Measurements from ENCODE around the gene SOD2. TPM values are rescaled to one million over a fixed set of nuclear protein-coding genes. Genes with fewer than 3 reads are reported as not detected.

Gene SOD2
- total RNA-seq, 2 experiments from 2014 or later = 36.4 to 49.2 TPM

DNA sequence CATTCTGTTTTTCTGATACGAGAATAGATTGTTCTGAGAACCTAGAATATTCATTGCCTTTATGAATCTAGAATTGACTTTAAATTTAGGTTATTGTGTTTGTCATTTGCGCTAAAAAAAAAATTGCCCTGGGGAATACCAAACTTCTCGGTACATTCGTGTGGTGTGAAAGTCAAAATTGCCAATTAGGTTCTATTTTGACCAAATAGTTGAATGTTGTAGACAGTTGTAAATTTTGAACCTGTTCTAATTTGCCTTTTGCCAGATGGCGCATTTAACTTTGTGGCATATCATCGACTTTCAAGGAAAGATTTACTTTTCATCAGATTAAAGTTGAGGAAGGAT is 37.3 kb upstream of the SOD2 start:
- H3K79me2 ChIP-seq (ENCODE audit: insufficient read depth, low read depth, low read length) = peaks cover 92% of the 10 kb centered on the region
- H3K9me3 ChIP-seq (ENCODE audit: low read length) = no peaks in the 10 kb centered on the region
- peak overlapping the region; percentile 86 for H3K4me2 ChIP-seq (ENCODE audit: low read length)
- TF ChIP-seq CTCF (conservative IDR thresholded peaks at IDR 0.05; ENCODE audit: low read length) (no peak), EZH2phosphoT487 (IDR thresholded peaks at IDR 0.05; ENCODE audit: borderline replicate concordance, low read depth, low read length) (no peak)
- intact Hi-C loops (cut with micrococcal nuclease; ENCODE audit: unreplicated experiment) = no loop called here
- H3K9me2 ChIP-seq (ENCODE audit: insufficient read depth, low read length) = no peaks in the 10 kb centered on the region
- BruUV-seq (replicated peaks) = no TSS peak
- peak overlapping the region; percentile 91 for H3K4me3 ChIP-seq (ENCODE audit: low read depth, low read length, poor library complexity, severe bottlenecking)
- peaks cover 44% of the 10 kb centered on the region for H3K4me1 ChIP-seq (ENCODE audit: insufficient read depth, low read length, poor library complexity, severe bottlenecking)
- peaks cover 51% of the 10 kb centered on the region for H4K20me1 ChIP-seq (ENCODE audit: insufficient read depth, low read length)
- CTCF ChIA-PET (ENCODE audit: unreplicated experiment) = interaction anchor here (0.6 kb wide), 1 partner anchor 1803 kb away, joined by 3 read pairs; no protein-coding TSS in a partner anchor
- H2AFZ ChIP-seq (ENCODE audit: low read length) = no peak overlapping the region
- POLR2A ChIA-PET = interaction anchor here (0.7 to 4.9 kb wide), 4 partner anchors 7 to 60 kb away, joined by 3 to 48 read pairs (median 11); partner anchors contain the start of genes MRPL18 and TCP1
- no peak overlapping the region for H3K27ac ChIP-seq (ENCODE audit: low read depth, low read length, poor library complexity, severe bottlenecking)
- H3K36me3 ChIP-seq (ENCODE audit: insufficient read depth, low read length) = peaks cover 67% of the 10 kb centered on the region
- no peak for DNase-seq (ENCODE audit: low spot score)

GRCh38 chr6:159729598-159730331 is 36.7 kb upstream of the SOD2 start:
- Histone ChIP-seq H3K9me2 (ENCODE audit: insufficient read depth, low read length) (no peaks in the 10 kb centered on the region), H2AFZ (ENCODE audit: low read length) (no peak overlapping the region), H3K79me2 (ENCODE audit: insufficient read depth, low read depth, low read length) (peaks cover 92% of the 10 kb centered on the region), H3K9me3 (ENCODE audit: low read length) (no peaks in the 10 kb centered on the region), H3K27ac (ENCODE audit: low read depth, low read length, poor library complexity, severe bottlenecking) (peak overlapping the region; percentile 3), H3K36me3 (ENCODE audit: insufficient read depth, low read length) (peaks cover 66% of the 10 kb centered on the region), H3K4me2 (ENCODE audit: low read length) (peak overlapping the region; percentile 86), H3K4me3 (ENCODE audit: low read depth, low read length, poor library complexity, severe bottlenecking) (peak overlapping the region; percentile 91), H3K4me1 (ENCODE audit: insufficient read depth, low read length, poor library complexity, severe bottlenecking) (peaks cover 44% of the 10 kb centered on the region), H4K20me1 (ENCODE audit: insufficient read depth, low read length) (peaks cover 47% of the 10 kb centered on the region)
- no peak for TF ChIP-seq EZH2phosphoT487 (IDR thresholded peaks at IDR 0.05; ENCODE audit: borderline replicate concordance, low read depth, low read length)
- TF ChIP-seq CTCF (conservative IDR thresholded peaks at IDR 0.05; ENCODE audit: low read length) = no peak
- peak; percentile 64 for DNase-seq (ENCODE audit: low spot score)
- no TSS peak for BruUV-seq (replicated peaks)
- POLR2A ChIA-PET = interaction anchor here (0.6 to 4.9 kb wide), 11 partner anchors 8 to 546 kb away, joined by 3 to 48 read pairs (median 4); partner anchors contain the start of genes MRPL18 and TCP1
- intact Hi-C loops (cut with micrococcal nuclease; ENCODE audit: unreplicated experiment) = loop anchor here (10.0 kb wide), 1 partner anchor 925 kb away; no protein-coding TSS in a partner anchor
- CTCF ChIA-PET (ENCODE audit: unreplicated experiment) = interaction anchor here (0.6 kb wide), 1 partner anchor 1802 kb away, joined by 3 read pairs; no protein-coding TSS in a partner anchor

DNA sequence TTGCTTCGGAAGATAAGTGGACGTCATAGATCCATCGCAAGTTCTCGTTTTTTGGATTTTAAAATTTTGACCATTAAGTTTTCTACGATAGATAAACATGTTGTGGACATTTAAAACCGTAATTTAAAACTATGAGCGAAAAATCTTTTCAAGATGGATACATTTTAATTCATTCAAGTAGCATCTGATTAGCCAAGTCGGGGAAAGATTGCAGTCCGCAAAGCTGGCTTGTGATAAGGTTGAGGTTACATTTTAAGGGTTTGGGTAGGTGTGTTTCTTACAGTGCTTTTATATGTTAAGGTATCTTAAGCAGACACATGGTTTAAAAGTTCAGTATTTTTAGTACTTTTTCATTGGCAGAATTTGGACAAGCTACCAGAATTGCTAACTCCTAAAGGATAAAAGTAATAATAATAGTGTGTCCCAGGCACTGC is 35.5 kb upstream of the SOD2 start:
- H3K4me1 ChIP-seq (ENCODE audit: insufficient read depth, low read length, poor library complexity, severe bottlenecking) = peaks cover 41% of the 10 kb centered on the region
- DNase-seq (ENCODE audit: low spot score) = peak; percentile 31

More for the DNA sequence above, 35.5 kb upstream of the SOD2 start:
- intact Hi-C loops (cut with micrococcal nuclease; ENCODE audit: unreplicated experiment) = loop anchor here (10.0 kb wide), 1 partner anchor 924 kb away; no protein-coding TSS in a partner anchor
- Histone ChIP-seq H4K20me1 (ENCODE audit: insufficient read depth, low read length) (peaks cover 42% of the 10 kb centered on the region), H3K9me3 (ENCODE audit: low read length) (no peaks in the 10 kb centered on the region), H3K4me3 (ENCODE audit: low read depth, low read length, poor library complexity, severe bottlenecking) (peak overlapping the region; percentile 91), H3K79me2 (ENCODE audit: insufficient read depth, low read depth, low read length) (peaks cover 92% of the 10 kb centered on the region), H3K36me3 (ENCODE audit: insufficient read depth, low read length) (peaks cover 68% of the 10 kb centered on the region), H3K9me2 (ENCODE audit: insufficient read depth, low read length) (no peaks in the 10 kb centered on the region), H3K4me2 (ENCODE audit: low read length) (peak overlapping the region; percentile 86), H2AFZ (ENCODE audit: low read length) (no peak overlapping the region), H3K27ac (ENCODE audit: low read depth, low read length, poor library complexity, severe bottlenecking) (peak overlapping the region; percentile 89)
- POLR2A ChIA-PET = interaction anchor here (0.7 to 4.9 kb wide), 10 partner anchors 9 to 112 kb away, joined by 3 to 48 read pairs (median 3); partner anchors contain the start of genes MRPL18 and TCP1
- TF ChIP-seq EZH2phosphoT487 (IDR thresholded peaks at IDR 0.05; ENCODE audit: borderline replicate concordance, low read depth, low read length) = no peak
- no peak for TF ChIP-seq CTCF (conservative IDR thresholded peaks at IDR 0.05; ENCODE audit: low read length)
- CTCF ChIA-PET (ENCODE audit: unreplicated experiment) = no interaction called here
- BruUV-seq (replicated peaks) = no TSS peak

All from OCI-LY7 (cell line).